SIG-M5 treated with dmso at 0.1 percent for 504 hours (cell line): ENCODE measurements around the gene NR6A1.

ENCODE experiments used
- DNase-seq: peaks from one replicate; lab custom pipeline; 2025; ENCODE audit not compliant: unreplicated experiment; lab: John Stamatoyannopoulos, UW

Gene NR6A1

GRCh38 chr9:124771021-124771866, at the start of gene NR6A1:
Gene NR6A1 (minus strand): TSS chr9:124771311.
- DNase-seq = peak; percentile 91

DNA sequence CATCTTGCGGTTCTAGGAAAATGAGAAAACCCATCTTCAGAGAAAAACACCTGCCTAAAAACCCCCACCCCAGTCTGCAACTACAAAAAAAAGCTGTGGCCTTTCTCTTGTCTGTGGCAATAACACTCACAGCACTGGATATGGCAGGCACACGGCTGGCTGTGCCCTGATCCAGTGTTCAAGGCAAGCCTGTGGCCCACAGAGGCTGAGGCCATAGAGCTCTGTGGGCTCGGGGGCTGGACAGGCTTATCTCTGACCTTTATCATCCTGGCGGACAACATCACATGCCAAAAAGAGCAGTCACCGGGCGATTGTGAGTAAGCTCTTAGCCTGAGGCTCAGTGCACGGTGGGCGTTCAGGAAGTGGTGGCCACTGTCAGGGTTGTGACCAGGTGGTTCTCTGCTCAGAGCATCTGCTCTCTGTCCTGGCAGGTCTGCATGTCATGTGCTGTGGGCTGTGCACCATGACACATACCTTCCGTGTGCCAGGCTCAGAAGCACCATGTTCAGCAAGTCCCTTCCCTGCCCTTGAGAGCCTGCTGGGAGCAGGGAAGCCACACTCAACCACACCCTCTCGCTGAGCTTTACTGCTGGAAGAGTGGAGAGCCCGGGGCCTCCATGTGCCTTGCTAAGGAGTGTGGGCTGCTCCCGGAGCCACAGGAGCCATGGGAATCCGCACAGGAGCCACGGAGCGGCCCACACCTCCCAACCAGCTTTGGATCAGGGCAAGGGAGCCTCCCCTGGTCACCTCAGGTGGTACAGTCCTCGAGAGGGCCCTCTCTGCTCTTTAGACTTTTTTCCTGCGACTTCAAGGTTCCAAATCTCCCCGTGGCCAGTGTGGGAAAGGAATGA, 47.5 kb upstream of the NR6A1 start:
- DNase-seq = no peak

DNA sequence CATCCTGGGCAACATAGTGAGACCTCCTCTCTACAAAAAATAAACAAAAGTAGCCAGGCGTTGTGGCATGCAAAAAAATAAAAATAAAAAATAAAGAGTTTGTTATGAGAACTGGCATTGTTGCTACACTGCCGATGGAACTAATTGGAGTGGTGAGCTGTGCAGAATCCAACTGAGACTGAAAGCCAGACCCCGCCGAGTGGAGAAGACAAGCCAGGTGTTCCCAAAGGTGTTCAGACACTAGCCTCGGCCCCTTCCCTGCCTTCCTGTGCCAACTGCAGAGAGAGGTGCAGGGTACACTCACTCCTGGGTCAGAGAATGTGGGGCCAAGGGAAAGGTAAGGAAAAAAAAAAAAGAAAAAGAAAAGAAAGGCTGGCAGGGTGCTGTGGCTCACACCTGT, 44.5 kb upstream of the NR6A1 start:
- DNase-seq = no peak

- no peak for DNase-seq
These were observed 43.0 kb upstream of the NR6A1 start for GRCh38 chr9:124814164-124814535.

GRCh38 chr9:124813501-124814163, 42.5 kb upstream of the NR6A1 start:
- no peak for DNase-seq

- DNase-seq = no peak
These were observed 41.9 kb upstream of the NR6A1 start for GRCh38 chr9:124813041-124813440.

GRCh38 chr9:124812441-124812876, 41.3 kb upstream of the NR6A1 start:
- peak; percentile 70 for DNase-seq

DNA sequence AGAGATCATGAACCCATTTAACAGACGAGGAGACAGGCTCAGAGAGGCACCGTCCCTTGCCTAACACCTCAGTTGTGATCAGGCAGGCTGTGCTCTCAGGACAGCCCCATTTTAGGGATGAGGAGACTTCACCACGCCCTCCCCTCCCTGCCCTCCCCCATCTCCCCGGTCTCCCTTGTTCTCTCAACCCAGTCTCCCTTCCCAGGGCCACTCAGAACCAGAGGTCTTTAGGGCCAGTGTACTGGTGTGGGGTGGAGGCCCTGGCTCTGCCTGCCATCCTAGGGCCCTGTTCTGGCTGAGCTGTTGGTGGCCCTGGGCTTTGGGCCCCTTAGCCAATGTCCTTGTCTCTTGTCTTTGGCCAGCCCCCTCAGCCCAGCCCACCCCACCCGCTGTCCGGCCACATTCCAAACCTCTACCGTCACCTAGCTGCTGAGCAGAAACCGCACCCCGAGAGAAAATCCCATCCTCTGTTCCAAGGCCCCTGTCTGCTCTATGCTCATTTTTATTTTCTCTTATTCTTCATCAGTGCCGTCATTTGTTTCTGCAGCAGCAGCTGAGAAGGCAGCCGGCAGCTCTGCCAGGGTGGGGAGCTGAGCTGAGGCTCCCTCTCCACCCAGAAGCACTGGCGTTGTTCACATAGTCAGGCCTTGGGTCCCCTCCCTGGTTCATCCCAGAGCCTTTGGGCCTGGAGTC, 39.7 kb upstream of the NR6A1 start:
- no peak for DNase-seq

DNA sequence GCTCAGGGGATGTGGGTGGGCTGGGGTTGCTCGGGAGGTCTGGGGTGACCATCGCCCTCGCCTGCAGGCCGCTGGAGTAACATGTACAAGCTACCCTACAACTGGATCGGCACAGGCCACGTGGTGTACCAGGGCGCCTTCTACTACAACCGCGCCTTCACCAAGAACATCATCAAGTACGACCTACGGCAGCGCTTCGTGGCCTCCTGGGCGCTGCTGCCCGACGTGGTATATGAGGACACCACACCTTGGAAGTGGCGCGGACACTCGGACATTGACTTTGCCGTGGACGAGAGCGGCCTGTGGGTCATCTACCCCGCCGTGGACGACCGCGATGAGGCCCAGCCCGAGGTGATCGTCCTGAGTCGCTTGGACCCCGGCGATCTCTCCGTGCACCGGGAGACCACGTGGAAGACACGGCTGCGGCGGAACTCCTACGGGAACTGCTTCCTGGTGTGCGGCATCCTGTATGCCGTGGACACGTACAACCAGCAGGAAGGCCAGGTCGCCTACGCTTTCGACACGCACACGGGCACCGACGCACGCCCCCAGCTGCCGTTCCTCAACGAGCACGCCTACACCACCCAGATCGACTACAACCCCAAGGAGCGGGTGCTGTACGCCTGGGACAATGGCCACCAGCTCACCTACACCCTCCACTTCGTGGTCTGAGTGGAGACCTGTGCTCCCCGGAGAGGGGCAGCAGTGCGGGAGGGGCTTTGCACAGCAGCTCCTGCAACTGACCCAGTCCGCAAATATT, 38.8 kb upstream of the NR6A1 start:
- no peak for DNase-seq

DNA sequence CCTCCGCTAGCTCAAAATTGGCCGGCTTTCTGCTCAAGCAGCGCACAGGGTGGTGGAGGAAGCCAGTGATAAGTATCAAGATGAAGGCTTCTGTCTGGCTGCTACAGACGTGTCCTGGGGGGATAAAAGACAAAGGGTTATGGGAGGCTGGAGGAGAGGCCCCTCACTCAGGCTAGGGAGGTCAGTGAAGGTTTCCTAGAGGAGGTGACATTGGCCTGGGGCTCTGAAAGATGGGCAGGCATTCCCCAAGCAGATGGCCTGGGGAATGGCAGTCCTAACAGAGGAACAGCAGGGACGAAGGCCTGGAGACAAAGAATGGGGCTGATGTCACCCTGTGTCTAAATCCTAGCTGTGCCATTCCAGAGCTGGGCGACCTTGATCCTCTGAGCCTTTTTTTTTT, 38.1 kb upstream of the NR6A1 start:
- DNase-seq = no peak

GRCh38 chr9:124808246-124808956, 37.3 kb upstream of the NR6A1 start:
- no peak for DNase-seq

DNA sequence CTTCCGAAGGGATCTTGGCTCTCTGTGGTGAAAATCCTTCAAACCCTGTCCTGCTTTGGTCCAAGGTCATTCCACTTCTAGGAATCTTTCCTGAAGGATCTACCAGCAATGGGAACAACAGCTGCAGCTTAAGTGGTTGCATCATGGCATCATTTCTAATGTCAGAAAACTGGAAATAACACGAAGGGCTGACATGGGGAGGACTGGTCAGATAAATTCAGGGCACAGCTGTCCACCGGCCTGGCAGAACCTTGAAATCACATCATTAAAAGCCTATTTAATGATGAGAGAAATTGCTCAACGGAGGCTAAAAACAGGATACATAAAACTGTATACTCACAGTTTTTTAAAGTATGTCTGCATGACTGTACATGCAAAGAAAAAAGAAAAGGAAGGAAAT, 34.1 kb upstream of the NR6A1 start:
- no peak for DNase-seq

GRCh38 chr9:124803911-124804310, 32.8 kb upstream of the NR6A1 start:
- DNase-seq = no peak

GRCh38 chr9:124802426-124802825, 31.3 kb upstream of the NR6A1 start:
- no peak for DNase-seq

- no peak for DNase-seq
These were observed 30.2 kb upstream of the NR6A1 start for GRCh38 chr9:124801356-124801755.

- DNase-seq = peak; percentile 58
These were observed 29.5 kb upstream of the NR6A1 start for GRCh38 chr9:124800306-124801259.

GRCh38 chr9:124799274-124800006, 28.3 kb upstream of the NR6A1 start:
- no peak for DNase-seq
